ENCODE results near the gene PTX3. TPM values are rescaled to one million over a fixed set of nuclear protein-coding genes. Genes with fewer than 3 reads are reported as not detected.

The PTX3 gene
- total RNA-seq, 1 donor from 2014 or later: 3.2 TPM

DNA sequence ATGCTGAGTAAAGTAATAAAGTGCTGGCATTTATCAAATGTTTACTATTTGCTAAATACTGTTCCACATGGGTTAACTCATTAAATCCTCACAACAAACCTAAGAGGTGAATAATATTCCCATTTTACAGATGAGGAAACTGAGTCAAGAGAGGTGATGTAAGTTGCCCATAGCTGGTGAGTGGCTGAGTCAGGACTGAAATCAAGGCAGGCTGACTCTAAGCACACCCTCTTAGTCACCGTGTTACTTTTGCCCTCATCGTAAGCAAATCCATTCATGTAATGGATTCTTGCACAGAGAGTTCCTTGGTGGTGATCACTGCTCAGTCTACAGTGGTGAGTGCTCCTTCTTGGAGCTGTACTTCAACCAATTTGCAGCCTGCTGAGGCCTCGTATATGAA is 28.9 kb upstream of the PTX3 start:
- TF ChIP-seq, protein P1, sequence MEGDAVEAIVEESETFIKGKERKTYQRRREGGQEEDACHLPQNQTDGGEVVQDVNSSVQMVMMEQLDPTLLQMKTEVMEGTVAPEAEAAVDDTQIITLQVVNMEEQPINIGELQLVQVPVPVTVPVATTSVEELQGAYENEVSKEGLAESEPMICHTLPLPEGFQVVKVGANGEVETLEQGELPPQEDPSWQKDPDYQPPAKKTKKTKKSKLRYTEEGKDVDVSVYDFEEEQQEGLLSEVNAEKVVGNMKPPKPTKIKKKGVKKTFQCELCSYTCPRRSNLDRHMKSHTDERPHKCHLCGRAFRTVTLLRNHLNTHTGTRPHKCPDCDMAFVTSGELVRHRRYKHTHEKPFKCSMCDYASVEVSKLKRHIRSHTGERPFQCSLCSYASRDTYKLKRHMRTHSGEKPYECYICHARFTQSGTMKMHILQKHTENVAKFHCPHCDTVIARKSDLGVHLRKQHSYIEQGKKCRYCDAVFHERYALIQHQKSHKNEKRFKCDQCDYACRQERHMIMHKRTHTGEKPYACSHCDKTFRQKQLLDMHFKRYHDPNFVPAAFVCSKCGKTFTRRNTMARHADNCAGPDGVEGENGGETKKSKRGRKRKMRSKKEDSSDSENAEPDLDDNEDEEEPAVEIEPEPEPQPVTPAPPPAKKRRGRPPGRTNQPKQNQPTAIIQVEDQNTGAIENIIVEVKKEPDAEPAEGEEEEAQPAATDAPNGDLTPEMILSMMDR (IDR thresholded peaks at IDR 0.05): no peak
- DNase-seq: no peak
- intact Hi-C loops (cut with DNase I): no loop called here
- Histone ChIP-seq H3K27ac (no peak overlapping the region), H3K36me3 (no peaks in the 10 kb centered on the region), H3K4me1 (no peaks in the 10 kb centered on the region), H3K9me3 (no peaks in the 10 kb centered on the region), H3K4me3 (no peak overlapping the region), H3K27me3 (ENCODE audit: low read depth) (no peaks in the 10 kb centered on the region)
- ATAC-seq: no peak

DNA sequence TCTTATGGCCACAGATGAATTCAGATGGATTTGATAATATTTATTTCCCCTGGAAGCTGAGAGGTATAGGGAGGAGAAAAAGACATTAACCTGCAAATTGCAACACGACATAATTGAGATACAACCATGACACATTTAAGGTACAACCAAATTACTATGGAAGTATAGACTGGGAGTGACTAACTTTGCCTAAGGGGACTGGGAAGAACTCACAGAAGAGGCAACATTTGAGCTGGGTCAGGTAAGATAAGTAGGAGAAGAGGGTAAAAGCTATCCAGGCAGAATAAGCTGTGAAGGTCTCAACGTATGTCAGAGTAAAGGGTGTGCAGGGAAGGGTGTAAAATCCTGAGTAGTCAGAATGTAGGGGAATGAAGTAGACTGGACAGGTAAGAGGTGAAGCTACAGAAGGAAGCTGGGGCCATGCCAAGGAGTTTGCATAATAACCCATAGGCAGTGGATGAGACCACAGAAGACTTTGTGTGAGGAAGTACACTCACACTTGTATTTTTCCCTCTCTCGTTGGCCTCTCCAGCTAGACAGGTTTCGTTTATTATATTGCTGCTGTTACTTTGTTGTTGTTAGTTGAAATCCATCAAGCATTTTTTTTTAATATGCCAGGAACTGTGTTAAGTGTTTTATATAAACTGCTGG is 28.0 kb upstream of the PTX3 start:
- TF ChIP-seq, protein P1 (IDR thresholded peaks at IDR 0.05): no peak
- no peak overlapping the region for H3K27ac ChIP-seq
- no peaks in the 10 kb centered on the region for H3K4me1 ChIP-seq
- H3K4me3 ChIP-seq: no peak overlapping the region
- ATAC-seq: peak; percentile 68 to 72
- H3K9me3 ChIP-seq: no peaks in the 10 kb centered on the region
- intact Hi-C loops (cut with DNase I): no loop called here
- DNase-seq: peak; percentile 47
- no peaks in the 10 kb centered on the region for H3K36me3 ChIP-seq
- no peaks in the 10 kb centered on the region for H3K27me3 ChIP-seq (ENCODE audit: low read depth)

DNA sequence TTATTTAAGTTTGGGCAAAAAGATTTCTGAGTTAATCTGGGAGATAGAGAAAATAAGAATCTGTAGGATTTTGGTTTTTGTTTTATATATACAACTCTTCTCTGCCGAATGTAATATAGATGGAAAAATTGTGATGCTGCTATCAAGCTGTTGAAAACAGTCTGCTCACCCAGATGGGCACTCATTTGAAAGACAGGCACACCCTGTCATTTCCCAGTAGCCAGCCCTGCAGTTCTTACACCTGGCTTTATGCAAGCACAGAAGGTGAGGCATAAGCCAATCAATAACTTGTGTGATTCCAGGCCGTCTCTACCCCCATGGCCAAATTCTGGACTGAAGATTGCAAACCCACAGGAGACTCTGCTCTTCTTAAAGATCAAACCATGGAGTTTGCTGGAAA is 27.1 kb upstream of the PTX3 start:
- no peak for DNase-seq
- Histone ChIP-seq H3K36me3 (no peaks in the 10 kb centered on the region), H3K9me3 (no peaks in the 10 kb centered on the region), H3K4me3 (no peak overlapping the region), H3K4me1 (no peaks in the 10 kb centered on the region), H3K27ac (no peak overlapping the region), H3K27me3 (ENCODE audit: low read depth) (no peaks in the 10 kb centered on the region)
- TF ChIP-seq, protein P1 (IDR thresholded peaks at IDR 0.05): no peak
- intact Hi-C loops (cut with DNase I): no loop called here
- ATAC-seq: no peak

DNA sequence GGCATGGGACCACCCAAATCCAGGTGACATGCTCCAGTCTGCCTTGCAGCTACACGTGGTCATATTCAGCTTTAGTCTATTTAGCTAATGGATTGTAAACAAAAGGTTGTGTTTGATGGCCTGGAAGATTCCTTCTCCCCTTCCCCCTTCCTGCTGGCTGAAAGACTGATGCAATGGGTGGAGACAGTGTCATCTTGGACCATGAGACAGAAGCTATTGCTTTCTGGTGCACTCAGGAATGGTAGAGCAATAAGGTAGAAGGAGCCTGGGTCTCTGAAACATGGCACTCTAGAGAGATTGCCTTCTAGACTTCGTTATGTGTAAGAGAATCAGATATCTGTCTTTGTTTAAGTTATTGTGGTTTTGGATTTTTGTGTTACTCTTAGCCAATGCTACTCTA is 25.7 kb upstream of the PTX3 start:
- Histone ChIP-seq H3K9me3 (no peaks in the 10 kb centered on the region), H3K4me1 (no peaks in the 10 kb centered on the region), H3K27me3 (ENCODE audit: low read depth) (no peaks in the 10 kb centered on the region), H3K36me3 (no peaks in the 10 kb centered on the region), H3K27ac (no peak overlapping the region), H3K4me3 (no peak overlapping the region)
- TF ChIP-seq, protein P1 (IDR thresholded peaks at IDR 0.05): no peak
- DNase-seq: no peak
- no peak for ATAC-seq
- intact Hi-C loops (cut with DNase I): no loop called here

DNA sequence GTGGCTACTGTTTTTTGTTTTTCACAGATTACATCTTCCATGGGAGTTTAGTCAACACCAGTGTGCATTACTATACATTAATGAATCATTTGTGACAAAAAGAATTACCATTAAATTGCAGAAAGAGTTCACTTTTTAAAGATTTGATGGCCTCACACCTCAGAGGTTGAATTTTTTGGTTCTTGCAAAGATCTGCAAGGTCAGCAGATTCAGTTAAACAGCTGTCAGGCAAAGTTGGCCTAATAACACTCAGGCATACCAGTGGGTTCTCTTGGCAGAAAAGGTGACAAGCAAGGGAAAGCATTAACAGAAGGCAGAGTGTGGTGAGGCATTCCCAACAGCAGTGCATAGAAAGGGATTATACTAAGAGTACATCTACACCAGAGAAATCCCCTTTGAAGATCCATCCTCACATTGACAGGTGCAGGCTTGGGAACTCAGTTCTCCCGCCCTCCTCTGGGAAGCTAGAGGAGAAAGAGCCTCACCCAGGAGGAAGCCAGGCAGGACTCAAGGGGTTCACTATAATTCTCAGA is 24.3 kb upstream of the PTX3 start:
- ATAC-seq: no peak
- no peaks in the 10 kb centered on the region for H3K36me3 ChIP-seq
- no peaks in the 10 kb centered on the region for H3K27me3 ChIP-seq (ENCODE audit: low read depth)
- H3K27ac ChIP-seq: no peak overlapping the region
- intact Hi-C loops (cut with DNase I): no loop called here
- no peak for DNase-seq
- TF ChIP-seq, protein P1 (IDR thresholded peaks at IDR 0.05): no peak
- no peak overlapping the region for H3K4me3 ChIP-seq
- no peaks in the 10 kb centered on the region for H3K9me3 ChIP-seq
- no peaks in the 10 kb centered on the region for H3K4me1 ChIP-seq

Data from lower lobe of right lung (tissue), 2 donors.